ENCODE results near the gene PBX3.

PBX3 gene

DNA sequence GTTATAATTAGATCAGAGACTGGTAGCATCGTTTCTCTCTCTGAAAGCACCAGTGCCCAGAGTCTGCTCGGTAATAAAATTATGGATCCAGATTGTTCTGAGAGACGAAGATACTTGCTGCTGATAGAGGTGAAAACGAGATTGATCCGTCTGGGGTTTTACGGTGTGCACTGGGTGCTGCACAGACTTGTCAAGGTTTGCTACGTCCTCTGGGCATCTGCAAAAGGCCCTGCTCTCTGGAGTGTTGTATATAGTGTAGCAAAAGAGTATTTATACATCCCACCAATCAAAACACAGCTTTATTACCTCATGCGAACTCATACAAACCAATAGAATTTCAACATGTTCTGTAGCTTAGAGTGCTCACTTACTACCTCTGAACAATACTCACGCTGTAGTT is 219.3 kb downstream of the PBX3 start:
- Mint-ChIP-seq H3K9me3 (no peaks in the 10 kb centered on the region), H3K27me3 (ENCODE audit: low read depth) (peaks cover 12% of the 10 kb centered on the region), H3K27ac (no peak overlapping the region), H3K4me3 (no peak overlapping the region), H3K4me1 (peaks cover 44% of the 10 kb centered on the region), H3K36me3 (ENCODE audit: low read depth) (peaks cover 39% of the 10 kb centered on the region)
- TF ChIP-seq, protein P1, sequence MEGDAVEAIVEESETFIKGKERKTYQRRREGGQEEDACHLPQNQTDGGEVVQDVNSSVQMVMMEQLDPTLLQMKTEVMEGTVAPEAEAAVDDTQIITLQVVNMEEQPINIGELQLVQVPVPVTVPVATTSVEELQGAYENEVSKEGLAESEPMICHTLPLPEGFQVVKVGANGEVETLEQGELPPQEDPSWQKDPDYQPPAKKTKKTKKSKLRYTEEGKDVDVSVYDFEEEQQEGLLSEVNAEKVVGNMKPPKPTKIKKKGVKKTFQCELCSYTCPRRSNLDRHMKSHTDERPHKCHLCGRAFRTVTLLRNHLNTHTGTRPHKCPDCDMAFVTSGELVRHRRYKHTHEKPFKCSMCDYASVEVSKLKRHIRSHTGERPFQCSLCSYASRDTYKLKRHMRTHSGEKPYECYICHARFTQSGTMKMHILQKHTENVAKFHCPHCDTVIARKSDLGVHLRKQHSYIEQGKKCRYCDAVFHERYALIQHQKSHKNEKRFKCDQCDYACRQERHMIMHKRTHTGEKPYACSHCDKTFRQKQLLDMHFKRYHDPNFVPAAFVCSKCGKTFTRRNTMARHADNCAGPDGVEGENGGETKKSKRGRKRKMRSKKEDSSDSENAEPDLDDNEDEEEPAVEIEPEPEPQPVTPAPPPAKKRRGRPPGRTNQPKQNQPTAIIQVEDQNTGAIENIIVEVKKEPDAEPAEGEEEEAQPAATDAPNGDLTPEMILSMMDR (IDR thresholded peaks at IDR 0.05; ENCODE audit: unreplicated experiment in 3 of 3), result no peak

DNA sequence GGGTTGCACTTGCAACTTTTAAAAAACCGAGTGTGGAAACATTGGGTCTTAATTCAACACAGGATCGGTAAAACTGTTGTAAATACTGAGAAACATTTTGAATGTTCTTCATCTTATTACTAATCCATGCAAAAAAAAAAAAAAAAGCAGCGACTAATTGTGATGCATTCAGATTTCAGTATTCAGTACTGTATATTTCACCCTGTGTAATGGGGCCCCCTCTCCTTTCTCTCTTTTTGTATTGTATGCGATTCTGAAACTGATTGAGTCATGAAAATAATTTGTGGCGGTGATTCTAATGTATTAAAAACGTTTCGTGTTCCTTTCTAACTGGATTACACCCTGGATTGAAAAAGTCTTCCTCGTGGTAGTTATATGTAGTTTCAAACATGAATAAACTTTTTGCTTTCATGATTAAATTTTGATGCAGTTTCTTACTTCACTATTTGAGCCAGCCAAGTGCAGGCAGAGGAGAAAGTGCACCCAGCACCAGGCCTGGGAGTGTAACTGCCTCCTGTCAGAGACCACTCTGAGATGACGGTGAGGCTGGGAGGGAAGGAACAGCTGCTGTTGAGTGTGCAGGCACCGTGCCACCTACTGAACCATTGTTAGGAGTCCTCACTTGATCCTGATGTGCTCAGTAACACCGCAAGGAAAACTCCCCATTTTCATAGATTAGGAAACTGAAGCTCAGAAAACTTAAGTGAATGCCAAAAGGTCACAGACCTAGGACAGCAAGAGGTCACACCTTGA is 220.0 kb downstream of the PBX3 start:
- H3K4me3 Mint-ChIP-seq, result no peak overlapping the region
- peaks cover 37% of the 10 kb centered on the region for H3K4me1 Mint-ChIP-seq
- H3K9me3 Mint-ChIP-seq, result no peaks in the 10 kb centered on the region
- H3K27me3 Mint-ChIP-seq (ENCODE audit: low read depth), result peaks cover 11% of the 10 kb centered on the region
- H3K27ac Mint-ChIP-seq, result no peak overlapping the region
- peaks cover 37% of the 10 kb centered on the region for H3K36me3 Mint-ChIP-seq (ENCODE audit: low read depth)
- TF ChIP-seq, protein P1 (IDR thresholded peaks at IDR 0.05; ENCODE audit: unreplicated experiment in 3 of 3), result no peak

DNA sequence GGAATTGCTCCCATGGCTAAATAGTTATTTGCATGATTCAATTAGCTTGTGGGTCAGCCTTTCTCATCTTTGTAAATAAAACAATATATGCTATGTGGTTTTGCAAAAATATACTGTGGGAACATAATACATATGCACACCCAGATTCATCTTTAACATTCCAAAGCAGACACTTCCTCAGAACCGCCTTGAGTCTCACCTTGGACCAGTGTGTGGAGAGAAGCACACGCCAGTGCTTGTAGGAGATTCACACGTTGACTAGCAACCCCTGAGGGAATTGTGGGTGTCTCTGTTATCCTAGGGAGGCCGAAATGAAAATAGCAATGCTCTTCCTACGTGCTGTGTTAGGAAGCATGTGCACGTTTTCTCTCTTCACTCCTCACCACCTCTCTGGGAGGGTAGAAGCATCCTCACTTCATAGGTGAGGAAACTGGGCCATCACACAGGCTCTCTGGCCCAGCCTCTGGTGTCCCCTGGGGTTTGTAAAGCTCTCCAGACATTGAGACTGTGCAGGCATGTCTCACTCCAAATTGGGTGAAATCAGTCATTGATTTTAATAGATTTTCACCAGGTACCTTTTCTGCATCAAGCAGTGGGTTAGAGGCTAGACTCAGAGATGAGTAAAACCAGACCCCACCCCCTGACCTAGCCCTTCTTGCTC is 221.7 kb downstream of the PBX3 start:
- Mint-ChIP-seq H3K4me1 (peaks cover 35% of the 10 kb centered on the region), H3K36me3 (ENCODE audit: low read depth) (peaks cover 23% of the 10 kb centered on the region), H3K27me3 (ENCODE audit: low read depth) (peaks cover 4% of the 10 kb centered on the region), H3K27ac (no peak overlapping the region), H3K9me3 (peaks cover 2% of the 10 kb centered on the region), H3K4me3 (no peak overlapping the region)
- TF ChIP-seq, protein P1 (IDR thresholded peaks at IDR 0.05; ENCODE audit: unreplicated experiment in 3 of 3), result no peak

DNA sequence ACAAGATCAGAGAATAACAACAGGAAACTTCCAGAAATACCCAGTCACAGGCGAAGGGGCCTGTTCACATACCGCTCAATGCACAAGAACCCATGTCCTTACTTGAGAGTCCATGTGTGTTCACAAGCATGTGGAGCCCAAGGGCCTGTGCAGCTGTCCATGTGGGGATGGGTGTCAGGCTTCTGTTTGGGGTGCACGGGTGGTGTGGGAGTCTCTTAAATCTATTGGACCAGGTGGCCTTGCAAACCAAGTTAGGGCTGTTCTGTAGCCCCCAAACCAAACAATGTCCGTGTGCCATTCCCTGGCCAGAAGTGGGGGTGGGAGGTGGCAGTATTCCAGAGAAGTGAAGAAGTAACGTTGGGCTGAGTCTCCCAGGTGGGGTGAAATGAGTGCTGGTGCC is 222.3 kb downstream of the PBX3 start:
- Mint-ChIP-seq H3K9me3 (peaks cover 6% of the 10 kb centered on the region), H3K27me3 (ENCODE audit: low read depth) (peaks cover 4% of the 10 kb centered on the region), H3K27ac (no peak overlapping the region), H3K4me1 (peaks cover 29% of the 10 kb centered on the region), H3K4me3 (no peak overlapping the region), H3K36me3 (ENCODE audit: low read depth) (peaks cover 24% of the 10 kb centered on the region)
- TF ChIP-seq, protein P1 (IDR thresholded peaks at IDR 0.05; ENCODE audit: unreplicated experiment in 3 of 3), result no peak

DNA sequence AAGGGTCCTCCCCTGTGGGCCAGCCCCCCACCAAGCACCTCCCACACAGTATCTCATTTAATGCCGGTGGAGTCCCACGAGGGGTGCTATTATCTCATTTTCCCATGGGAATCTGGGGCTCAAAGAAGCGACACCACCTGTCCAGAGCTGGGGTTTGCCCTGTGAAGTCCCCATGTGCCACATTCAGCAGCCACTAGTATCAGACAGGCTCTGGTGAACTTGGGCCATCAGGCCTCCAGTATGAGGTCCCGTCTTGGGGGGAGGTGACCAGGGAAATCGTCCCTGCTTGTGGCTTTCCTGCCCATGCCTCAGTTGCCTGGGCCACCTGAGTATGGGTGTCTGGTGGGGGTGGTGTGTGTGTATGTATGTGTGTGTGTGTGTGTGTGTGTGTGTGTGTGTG is 222.7 kb downstream of the PBX3 start:
- Mint-ChIP-seq H3K27ac (no peak overlapping the region), H3K36me3 (ENCODE audit: low read depth) (peaks cover 22% of the 10 kb centered on the region), H3K4me3 (no peak overlapping the region), H3K4me1 (peaks cover 25% of the 10 kb centered on the region), H3K9me3 (peaks cover 7% of the 10 kb centered on the region), H3K27me3 (ENCODE audit: low read depth) (peaks cover 4% of the 10 kb centered on the region)
- TF ChIP-seq, protein P1 (IDR thresholded peaks at IDR 0.05; ENCODE audit: unreplicated experiment in 3 of 3), result no peak

Data from nephron (organoid).